Natural killer cell (primary cell): ENCODE measurements around the gene ENTPD7. TPM values are rescaled to one million over a fixed set of nuclear protein-coding genes. Genes with fewer than 3 reads are reported as not detected.

ENCODE experiments used
- ATAC-seq, 3 donors: fragments of 150-1000 bp in 2 of 3; fragments of 200-7000 bp in 1 of 3; cut with Tn5 transposase; 1 replicate in 1 of 3; 2 replicates in 2 of 3; pipeline ENCODE4 v1.10.0; 2021; ENCODE audit warnings: mild to moderate bottlenecking in 2 of 3, moderate library complexity in 2 of 3
- DNase-seq, 2 donors: peaks; one replicate each; pipeline versions ENCODE4 v3.0.0 to v3.0.0-alpha.2; 2013 to 2021; ENCODE audit warnings: mixed read lengths in 1 of 2
- H3K27ac ChIP-seq: one replicate; pipeline ENCODE4 v1.5.1; 2013; ENCODE audit warnings: mild to moderate bottlenecking, low read length
- H3K27me3 ChIP-seq: one replicate; pipeline ENCODE4 v1.6.1; 2013; ENCODE audit warnings: low read length; ENCODE audit not compliant: control insufficient read depth, insufficient read depth
- H3K36me3 ChIP-seq: one replicate; pipeline ENCODE4 v1.6.1; 2013; ENCODE audit warnings: low read length; ENCODE audit not compliant: control insufficient read depth, insufficient read depth
- H3K4me1 ChIP-seq: one replicate; pipeline ENCODE4 v1.6.1; 2013; ENCODE audit warnings: low read length; ENCODE audit not compliant: control insufficient read depth, insufficient read depth
- H3K4me3 ChIP-seq: one replicate; pipeline ENCODE4 v1.5.1; 2013; ENCODE audit warnings: low read length
- H3K9me3 ChIP-seq: one replicate; pipeline ENCODE4 v1.6.1; 2013; ENCODE audit warnings: low read length; ENCODE audit not compliant: control insufficient read depth, insufficient read depth
- H3K27ac Mint-ChIP-seq, 2 donors: one replicate each; pipeline ENCODE4 v1.8.0; 2022; ENCODE audit warnings: mild to moderate bottlenecking in 2 of 2, mixed read lengths in 2 of 2, moderate library complexity in 1 of 2
- H3K27me3 Mint-ChIP-seq, 2 donors: one replicate each; pipeline ENCODE4 v1.8.0; 2022; ENCODE audit warnings: low read depth in 2 of 2, mixed read lengths in 2 of 2
- H3K36me3 Mint-ChIP-seq: one replicate; pipeline ENCODE4 v1.8.0; 2022; ENCODE audit warnings: mixed read lengths
- H3K4me1 Mint-ChIP-seq, 2 donors: one replicate each; pipeline ENCODE4 v1.8.0; 2022; ENCODE audit warnings: mixed read lengths in 2 of 2
- H3K4me3 Mint-ChIP-seq: one replicate; pipeline ENCODE4 v1.8.0; 2022; ENCODE audit warnings: mild to moderate bottlenecking, moderate library complexity, mixed read lengths
- H3K9me3 Mint-ChIP-seq, 2 donors: one replicate each; pipeline ENCODE4 v1.8.0; 2022; ENCODE audit warnings: mixed read lengths in 2 of 2
- WGBS: methylation state at CpG from one replicate; pipeline ENCODE4 v1.1.7; 2013; ENCODE audit warnings: missing lambda C conversion rate; ENCODE audit not compliant: insufficient coverage; 5-methylcytosine and 5-hydroxymethylcytosine counted together
- intact Hi-C: fragments of 100-400 bp; cut with micrococcal nuclease; formaldehyde crosslinking; loops from one replicate; pipeline ENCODE4 v1.14.2; 2022
- total RNA-seq, 4 donors: library from RNA; stranded (reverse); fragments of 120-200 nt in 1 of 4; gene quantifications; one replicate each; pipeline versions ENCODE4 v1.2.3 to v1.2.4, GENCODE V29; 2013 to 2022
- TF ChIP-seq, protein P1 (sequence below): fragments of 200-600 bp; IDR thresholded peaks from one replicate; pipeline ENCODE4 v1.8.0; 2022; ENCODE audit warnings: antibody characterized with exemption

The ENTPD7 gene
- total RNA-seq, 3 donors from 2014 or later (not counting 1 experiment from before 2014, with no cell fraction given) = 3.7 to 6.3 (median 5.6) TPM

DNA sequence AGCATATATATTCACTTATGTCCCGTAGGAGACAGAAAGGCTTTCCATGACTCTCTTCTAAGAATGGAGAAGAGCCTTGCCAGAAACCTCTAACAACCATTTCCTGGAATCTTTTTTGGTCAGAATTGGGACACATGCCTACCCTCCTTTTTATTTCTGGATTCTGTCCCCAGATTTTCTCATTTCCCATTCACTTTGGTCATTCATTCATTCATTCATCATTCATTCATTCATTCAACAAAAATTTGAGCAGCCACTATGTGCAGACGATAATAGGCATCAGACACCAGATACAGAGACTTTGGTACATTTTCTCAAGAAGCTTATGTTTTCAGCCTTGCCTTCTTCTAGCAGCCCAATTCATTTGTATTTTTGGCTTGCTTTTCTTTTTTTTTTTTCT is 6.0 kb downstream of the ENTPD7 start:
- Histone ChIP-seq H3K4me1 (no peaks in the 10 kb centered on the region), H3K9me3 (no peaks in the 10 kb centered on the region), H3K27ac (no peak overlapping the region), H3K36me3 (peaks cover 10% of the 10 kb centered on the region), H3K27me3 (no peaks in the 10 kb centered on the region), H3K4me3 (no peak overlapping the region)
- no peak overlapping the region for H3K27ac Mint-ChIP-seq
- no peaks in the 10 kb centered on the region for H3K27me3 Mint-ChIP-seq
- no peak for ATAC-seq
- peaks cover 0 to 5% of the 10 kb centered on the region in 2 donors for H3K4me1 Mint-ChIP-seq
- intact Hi-C loops = no loop called here
- no peaks in the 10 kb centered on the region for H3K9me3 Mint-ChIP-seq
- no peak for DNase-seq
- H3K4me3 Mint-ChIP-seq = no peak overlapping the region
- no peaks in the 10 kb centered on the region for H3K36me3 Mint-ChIP-seq
- TF ChIP-seq, protein P1, sequence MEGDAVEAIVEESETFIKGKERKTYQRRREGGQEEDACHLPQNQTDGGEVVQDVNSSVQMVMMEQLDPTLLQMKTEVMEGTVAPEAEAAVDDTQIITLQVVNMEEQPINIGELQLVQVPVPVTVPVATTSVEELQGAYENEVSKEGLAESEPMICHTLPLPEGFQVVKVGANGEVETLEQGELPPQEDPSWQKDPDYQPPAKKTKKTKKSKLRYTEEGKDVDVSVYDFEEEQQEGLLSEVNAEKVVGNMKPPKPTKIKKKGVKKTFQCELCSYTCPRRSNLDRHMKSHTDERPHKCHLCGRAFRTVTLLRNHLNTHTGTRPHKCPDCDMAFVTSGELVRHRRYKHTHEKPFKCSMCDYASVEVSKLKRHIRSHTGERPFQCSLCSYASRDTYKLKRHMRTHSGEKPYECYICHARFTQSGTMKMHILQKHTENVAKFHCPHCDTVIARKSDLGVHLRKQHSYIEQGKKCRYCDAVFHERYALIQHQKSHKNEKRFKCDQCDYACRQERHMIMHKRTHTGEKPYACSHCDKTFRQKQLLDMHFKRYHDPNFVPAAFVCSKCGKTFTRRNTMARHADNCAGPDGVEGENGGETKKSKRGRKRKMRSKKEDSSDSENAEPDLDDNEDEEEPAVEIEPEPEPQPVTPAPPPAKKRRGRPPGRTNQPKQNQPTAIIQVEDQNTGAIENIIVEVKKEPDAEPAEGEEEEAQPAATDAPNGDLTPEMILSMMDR = no peak
- 94% methylated on average over 2 of the region's 2 CpGs for WGBS

DNA sequence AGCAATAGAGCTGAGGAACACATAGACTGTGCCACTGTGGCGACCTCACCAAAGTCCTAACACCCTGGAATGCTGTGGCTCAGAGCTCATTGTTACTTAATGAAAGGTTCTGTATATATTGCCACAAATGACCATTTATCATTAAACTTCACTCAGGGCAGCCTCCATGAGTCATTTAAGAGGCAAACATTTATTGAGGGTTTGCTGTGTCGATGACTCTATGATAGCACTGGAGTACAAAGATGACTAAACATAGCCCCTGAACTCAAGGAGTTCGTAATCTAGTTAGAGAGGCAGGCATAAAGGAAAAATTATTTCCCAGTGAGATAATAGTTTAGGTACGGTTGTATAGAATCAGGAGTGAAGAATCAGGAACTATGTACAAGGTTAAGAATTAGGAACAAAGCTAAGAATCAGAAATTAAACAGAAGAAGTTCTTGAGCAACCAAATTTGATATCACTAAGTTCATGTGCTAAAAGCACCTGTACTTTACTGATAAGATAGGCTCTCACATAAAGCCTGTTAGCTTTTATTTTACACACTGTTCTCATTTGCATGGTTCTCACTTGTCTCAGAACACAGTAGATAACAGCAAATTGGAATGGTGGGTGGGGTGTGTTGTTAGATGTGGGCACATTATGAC is 7.9 kb downstream of the ENTPD7 start:
- no peak overlapping the region for H3K4me3 Mint-ChIP-seq
- Histone ChIP-seq H3K27ac (no peak overlapping the region), H3K36me3 (peaks cover 10% of the 10 kb centered on the region), H3K4me3 (no peak overlapping the region), H3K9me3 (no peaks in the 10 kb centered on the region), H3K4me1 (no peaks in the 10 kb centered on the region), H3K27me3 (no peaks in the 10 kb centered on the region)
- H3K27ac Mint-ChIP-seq = no peak overlapping the region
- ATAC-seq = no peak
- H3K36me3 Mint-ChIP-seq = no peaks in the 10 kb centered on the region
- TF ChIP-seq, protein P1 = no peak
- WGBS = 90% methylated on average over 3 of the region's 4 CpGs
- H3K9me3 Mint-ChIP-seq = no peaks in the 10 kb centered on the region
- intact Hi-C loops = no loop called here
- no peaks in the 10 kb centered on the region for H3K27me3 Mint-ChIP-seq
- DNase-seq = no peak
- peaks cover 0 to 2% of the 10 kb centered on the region in 2 donors for H3K4me1 Mint-ChIP-seq

DNA sequence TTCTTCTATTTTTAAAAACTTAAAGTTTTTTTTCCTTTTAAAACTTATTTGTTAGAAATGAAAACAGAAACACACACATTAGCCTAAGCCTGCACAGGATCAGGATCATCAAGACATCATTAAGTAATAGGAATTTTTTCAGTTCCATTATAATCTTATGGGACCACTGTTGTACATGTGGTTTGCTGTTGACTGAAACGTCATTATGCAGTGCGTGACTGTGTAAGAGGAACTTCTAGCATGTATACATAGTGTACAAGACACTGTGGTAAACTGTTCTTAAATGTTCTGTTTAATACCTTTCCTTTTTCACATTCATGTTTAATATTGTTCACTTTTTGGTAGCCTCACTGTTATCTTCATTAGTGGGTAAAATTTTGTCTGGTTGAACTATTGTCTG is 12.1 kb downstream of the ENTPD7 start:
- H3K36me3 Mint-ChIP-seq = no peaks in the 10 kb centered on the region
- no peaks in the 10 kb centered on the region for H3K4me1 ChIP-seq
- no peaks in the 10 kb centered on the region for H3K27me3 Mint-ChIP-seq
- 65% methylated on average over 2 of the region's 2 CpGs for WGBS
- H3K4me3 ChIP-seq = no peak overlapping the region
- H3K27me3 ChIP-seq = no peaks in the 10 kb centered on the region
- H3K4me1 Mint-ChIP-seq = no peaks in the 10 kb centered on the region
- H3K9me3 Mint-ChIP-seq = no peaks in the 10 kb centered on the region
- peaks cover 8% of the 10 kb centered on the region for H3K36me3 ChIP-seq
- ATAC-seq = no peak
- no peak overlapping the region for H3K27ac ChIP-seq
- no peak for DNase-seq
- TF ChIP-seq, protein P1 = no peak
- no peak overlapping the region for H3K27ac Mint-ChIP-seq
- H3K9me3 ChIP-seq = no peaks in the 10 kb centered on the region
- H3K4me3 Mint-ChIP-seq = no peak overlapping the region
- intact Hi-C loops = no loop called here

DNA sequence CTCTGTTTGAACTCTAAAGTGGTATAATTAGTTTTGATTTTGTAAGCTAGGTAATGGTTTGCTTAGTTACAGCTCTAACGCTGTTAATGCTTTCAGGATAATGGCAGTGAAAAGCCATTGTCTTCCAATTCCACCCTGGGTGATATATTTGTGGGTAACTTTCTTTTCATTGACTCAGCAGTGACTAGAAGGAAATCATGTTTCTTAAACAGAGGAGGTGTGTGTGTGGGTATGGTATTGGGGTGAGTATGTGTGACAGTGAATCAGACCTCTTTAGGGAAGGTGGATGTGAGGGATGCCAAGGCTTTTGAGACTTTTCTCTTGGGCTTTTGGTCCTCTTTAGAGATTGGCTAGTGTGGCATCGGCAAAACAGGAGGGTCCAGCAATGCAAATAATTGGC is 13.6 kb downstream of the ENTPD7 start:
- no peak overlapping the region for H3K4me3 ChIP-seq
- H3K27ac ChIP-seq = no peak overlapping the region
- WGBS = 98% methylated on average over 2 of the region's 2 CpGs
- DNase-seq = no peak
- ATAC-seq = no peak
- H3K27me3 ChIP-seq = no peaks in the 10 kb centered on the region
- H3K4me1 ChIP-seq = no peaks in the 10 kb centered on the region
- no peaks in the 10 kb centered on the region for H3K36me3 Mint-ChIP-seq
- no peak overlapping the region for H3K27ac Mint-ChIP-seq
- H3K36me3 ChIP-seq = peaks cover 5% of the 10 kb centered on the region
- H3K4me1 Mint-ChIP-seq = no peaks in the 10 kb centered on the region
- H3K27me3 Mint-ChIP-seq = no peaks in the 10 kb centered on the region
- no peaks in the 10 kb centered on the region for H3K9me3 ChIP-seq
- H3K4me3 Mint-ChIP-seq = no peak overlapping the region
- intact Hi-C loops = no loop called here
- TF ChIP-seq, protein P1 = no peak
- H3K9me3 Mint-ChIP-seq = no peaks in the 10 kb centered on the region
